ENCODE measurements around the gene CUX1. TPM values are rescaled to one million over a fixed set of nuclear protein-coding genes. Genes with fewer than 3 reads are reported as not detected.
"Not testable (repeated sequence)": the region's sequence is repeated elsewhere in the genome, so short reads cannot be mapped to it uniquely, and the experiment has no call there.

Gene CUX1
- polyA plus RNA-seq, 3 donors, result 80.1 to 95.7 (median 93.4) TPM

- DNase-seq, result no peak
Observed at GRCh38 chr7:101846800-101847538, 29.5 kb downstream of the CUX1 start.

DNA sequence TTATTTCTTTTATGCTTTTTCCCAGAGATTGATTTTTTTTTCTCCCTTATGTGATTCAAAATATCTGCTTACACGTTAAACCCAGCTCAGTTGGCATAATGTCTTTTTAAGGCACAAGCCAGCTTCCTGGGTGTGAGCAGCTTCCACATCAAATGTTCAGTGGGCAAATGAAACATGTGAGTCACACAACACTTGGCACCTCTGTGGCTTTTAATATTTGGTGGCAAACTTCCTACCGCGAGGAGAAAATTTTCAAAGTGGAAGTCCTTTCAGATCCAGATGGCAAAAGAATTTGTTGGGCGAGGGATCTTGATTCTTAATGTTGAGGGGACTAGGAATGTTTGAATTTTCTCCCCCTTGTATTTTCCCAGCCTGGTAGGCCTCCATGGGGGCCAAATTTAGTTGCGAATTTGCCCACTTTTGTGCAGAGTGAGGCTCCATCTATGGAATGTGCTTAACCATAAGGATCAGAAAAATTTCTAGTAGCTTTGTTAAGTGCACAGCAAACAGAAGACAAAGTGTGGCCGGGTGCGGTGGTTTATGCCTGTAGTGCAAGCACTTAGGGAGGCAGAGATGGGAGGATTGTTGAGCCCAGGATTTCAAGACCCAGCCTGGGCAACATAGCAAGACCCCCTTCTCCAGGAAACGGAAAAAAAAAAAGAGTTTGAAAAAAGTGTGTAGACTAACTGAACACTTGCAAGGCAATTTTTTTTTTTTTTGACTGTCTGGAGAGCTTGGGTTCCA lies 31.0 kb downstream of the CUX1 start:
- DNase-seq, result no peak

DNA sequence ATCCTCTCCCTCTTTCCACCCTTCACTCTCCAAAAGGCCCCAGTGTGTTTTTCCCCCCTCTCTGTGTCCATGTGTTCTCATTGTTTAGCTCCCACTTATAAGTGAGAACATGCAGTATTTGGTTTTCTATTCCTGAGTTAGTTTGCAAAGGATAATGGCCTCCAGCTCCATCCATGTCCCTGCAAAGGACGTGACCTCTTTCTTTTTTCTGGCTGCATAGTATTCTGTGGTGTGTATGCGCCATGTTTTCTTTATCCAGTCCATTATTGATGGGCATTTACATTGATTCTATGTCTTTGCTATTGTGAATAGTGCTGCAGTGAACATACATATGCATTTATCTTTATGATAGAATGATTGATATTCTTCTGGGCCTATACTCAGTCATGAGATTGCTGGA lies 31.9 kb downstream of the CUX1 start:
- not testable (repeated sequence) for DNase-seq

GRCh38 chr7:101852364-101852763 lies 34.9 kb downstream of the CUX1 start:
- DNase-seq, result not testable (repeated sequence)

DNA sequence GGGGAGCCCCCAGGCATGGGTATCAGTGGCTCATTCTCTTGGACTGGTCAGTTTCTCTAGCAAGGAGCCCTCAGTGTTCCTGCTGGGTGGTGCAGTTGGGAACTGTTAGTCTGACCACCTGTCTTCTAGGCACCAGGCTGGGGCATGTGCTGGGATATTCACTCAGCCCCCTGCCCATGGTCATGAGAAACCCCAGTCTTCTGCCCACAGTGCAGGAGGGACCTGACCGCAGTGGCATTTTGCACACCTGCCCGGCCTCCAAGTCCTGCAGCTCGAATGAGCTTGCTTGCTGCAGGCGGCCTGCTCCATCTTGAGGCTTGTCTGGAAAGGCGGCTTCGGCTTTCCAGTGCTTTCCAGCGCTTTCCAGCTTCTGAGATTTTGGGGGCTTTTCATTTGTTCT lies 36.3 kb downstream of the CUX1 start:
- DNase-seq, result no peak

DNA sequence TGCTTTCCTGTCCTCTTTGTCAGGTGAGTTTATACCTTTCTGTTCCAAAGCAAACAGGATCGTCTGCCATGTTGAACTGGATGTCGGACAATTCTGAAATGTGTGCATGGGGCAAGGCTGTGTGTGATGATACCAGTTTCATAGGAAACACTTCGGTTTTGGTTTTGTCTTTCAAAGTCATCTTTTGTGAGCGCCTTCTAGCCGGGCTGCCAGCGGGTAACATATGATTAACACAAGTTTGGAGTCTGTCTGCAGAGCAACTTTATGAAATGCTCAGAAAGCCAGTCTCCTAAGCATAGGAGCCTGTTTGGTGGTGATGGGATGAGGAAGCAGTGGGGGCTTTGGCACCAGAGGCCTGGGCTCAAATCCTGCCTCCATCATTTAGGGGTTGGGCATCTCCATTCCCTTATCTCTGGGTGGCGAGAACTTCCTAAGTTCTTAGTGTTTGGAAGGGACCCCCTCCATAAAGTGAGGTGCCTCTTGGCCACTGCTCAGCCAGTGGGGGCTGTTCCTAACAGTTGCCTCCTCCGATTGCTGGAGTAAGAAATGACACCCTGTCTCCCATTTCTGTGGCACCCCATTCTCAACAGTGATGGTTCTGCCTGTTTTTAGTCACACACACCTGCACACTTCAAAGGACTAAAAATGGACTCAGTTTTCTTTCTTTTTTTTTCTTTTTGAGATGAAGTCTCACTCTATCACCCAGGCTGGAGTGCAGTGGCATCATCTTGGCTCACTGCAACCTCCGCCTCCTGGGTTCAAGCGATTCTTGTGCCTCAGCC lies 36.8 kb downstream of the CUX1 start:
- DNase-seq, result no peak

- DNase-seq, result peak; percentile 51
Observed at GRCh38 chr7:101856473-101857357, 39.3 kb downstream of the CUX1 start.

DNA sequence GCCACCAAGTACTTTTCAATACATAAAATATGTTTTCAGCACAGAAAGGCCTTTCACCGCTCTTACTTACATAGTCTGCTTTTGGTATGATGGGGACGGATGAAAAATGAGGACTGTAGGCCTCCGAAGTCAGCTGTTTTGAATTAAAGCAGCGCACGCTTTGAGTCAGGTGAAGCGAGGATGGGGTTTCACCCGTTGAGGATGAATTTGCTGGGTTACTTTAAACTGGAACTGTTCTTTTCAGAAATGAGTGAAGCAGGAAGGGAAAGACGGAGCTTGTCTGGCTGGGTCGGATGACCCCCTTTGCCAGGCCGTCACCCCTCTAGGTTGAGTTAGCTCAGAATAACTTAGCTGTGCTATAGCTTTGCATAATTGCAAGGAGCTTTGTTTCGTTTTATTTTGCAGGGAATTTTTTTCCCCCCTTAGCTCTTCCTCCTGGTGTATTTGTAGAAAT lies 40.0 kb downstream of the CUX1 start:
- DNase-seq, result no peak

- no peak for DNase-seq
Observed at GRCh38 chr7:101858437-101859385, 41.3 kb downstream of the CUX1 start.

DNA sequence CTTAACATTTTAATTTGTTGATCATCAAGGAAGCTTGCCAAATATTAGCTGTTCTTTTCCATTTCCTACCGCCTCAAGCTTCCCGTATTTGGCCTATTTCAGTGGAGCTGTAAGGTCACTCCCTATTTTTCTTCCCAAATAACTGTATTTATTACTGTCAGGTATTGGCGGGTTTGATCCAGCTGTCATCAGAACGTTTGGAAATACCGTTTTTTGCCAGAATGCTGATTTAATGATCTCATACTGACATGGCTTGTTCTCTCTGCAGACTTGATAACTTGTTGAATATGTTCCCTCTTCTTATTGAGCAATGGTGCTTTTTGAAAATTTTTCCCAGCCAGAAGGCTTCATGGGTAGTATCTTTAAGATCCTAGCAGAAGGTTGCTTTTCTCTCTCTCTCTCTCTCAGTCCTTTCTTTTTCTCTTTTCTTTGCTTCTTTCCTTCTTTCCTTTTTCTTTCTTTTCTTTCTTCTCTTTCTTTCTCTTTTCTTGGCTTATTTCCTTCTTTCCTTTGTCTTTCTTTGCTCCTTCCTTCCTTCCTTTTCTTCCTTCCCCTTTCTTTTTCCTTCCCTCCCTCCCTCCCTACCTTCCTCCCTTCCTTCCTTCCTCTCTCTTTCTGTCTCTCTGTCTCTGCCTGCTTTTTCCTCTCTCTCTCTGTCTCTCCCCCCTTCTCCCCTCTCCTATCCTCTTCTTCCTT lies 42.1 kb downstream of the CUX1 start:
- no peak for DNase-seq

DNA sequence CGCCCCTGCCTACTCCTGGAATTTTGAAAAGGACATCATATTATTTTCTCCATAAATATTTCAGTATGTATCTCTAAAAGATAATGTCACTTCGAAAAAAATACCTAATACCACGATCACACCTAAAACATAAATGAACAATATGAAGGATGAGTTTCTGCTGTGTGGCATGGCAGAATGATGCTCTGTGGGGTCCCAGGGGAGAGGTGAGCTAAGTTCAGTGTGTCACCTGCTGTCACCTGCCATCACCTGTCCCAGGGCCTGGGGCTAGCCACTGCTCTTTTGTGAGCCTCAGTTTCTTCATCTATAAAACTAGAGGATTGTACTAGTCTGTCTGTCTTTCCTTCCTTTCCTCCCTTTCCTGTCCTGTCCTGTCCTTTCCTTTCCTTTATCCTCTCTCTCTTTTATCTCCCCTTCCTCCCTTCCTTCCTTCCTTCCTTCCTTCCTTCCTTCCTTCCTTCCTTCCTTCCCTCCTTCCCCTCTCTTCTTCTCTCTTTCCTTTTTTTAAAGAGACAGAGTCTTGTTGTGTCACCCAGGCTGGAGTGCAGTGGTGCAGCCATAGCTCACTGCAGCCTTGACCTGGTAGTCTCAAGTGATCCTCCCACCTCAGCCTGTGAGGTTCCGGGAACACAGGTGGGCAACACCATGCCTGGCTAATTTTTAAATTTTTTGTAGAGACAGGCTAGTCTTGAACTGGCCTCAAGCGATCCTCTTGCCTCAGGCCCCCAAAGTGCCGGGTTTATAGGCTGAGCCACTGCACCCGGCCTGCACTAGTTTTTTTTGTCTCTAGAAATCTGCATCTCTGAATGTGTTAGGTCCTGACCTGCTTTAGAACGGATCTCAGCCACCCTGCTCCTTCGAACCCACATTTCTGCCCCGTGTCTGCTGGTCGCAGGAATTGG lies 43.1 kb downstream of the CUX1 start:
- DNase-seq, result no peak

DNA sequence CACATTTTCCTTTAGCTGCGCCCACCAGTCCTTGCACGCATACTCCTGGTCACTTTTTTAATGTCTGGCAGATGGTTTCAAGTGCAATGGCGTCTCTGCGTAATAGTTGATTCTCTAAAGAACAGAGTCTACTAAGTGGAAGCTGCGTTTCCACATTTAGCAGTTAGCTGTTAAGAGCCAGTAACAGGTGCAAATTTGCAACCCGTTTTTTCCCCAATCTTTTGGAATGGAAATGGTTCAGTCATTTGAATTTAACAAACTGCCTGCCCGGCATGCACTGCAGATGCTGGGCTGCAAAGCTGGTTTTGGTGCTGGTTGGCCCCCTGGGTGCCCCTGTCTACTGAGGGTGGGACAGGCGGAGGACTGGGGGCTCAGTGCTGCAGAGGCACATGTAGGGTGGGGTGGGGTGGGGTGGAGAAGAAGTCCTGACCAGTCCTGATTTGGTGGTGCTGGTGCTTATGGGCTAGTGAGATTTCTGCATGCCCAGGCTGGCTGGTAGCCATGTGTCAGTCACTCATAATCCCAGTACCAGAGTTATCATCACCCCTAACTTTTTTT lies 43.9 kb downstream of the CUX1 start:
- no peak for DNase-seq

GRCh38 chr7:101862280-101863220 lies 45.1 kb downstream of the CUX1 start:
- DNase-seq, result no peak

- no peak for DNase-seq
Observed at GRCh38 chr7:101863598-101863997, 46.2 kb downstream of the CUX1 start.

GRCh38 chr7:101864039-101864438 lies 46.6 kb downstream of the CUX1 start:
- DNase-seq, result no peak

- no peak for DNase-seq
Observed at GRCh38 chr7:101865031-101865430, 47.6 kb downstream of the CUX1 start.

GRCh38 chr7:101865455-101865854 lies 48.0 kb downstream of the CUX1 start:
- no peak for DNase-seq

All from renal pelvis (tissue), 4 donors.